HEK293 (cell line): Measurements from ENCODE around the gene SPACA5.
A peak's percentile ranks its signal among the peaks of the same experiment; 100 is the strongest.

Experiments
- ATF2 ChIP-seq: fragments of 450-650 bp; formaldehyde crosslinking; IDR thresholded peaks from 2 replicates; pipeline ENCODE4 v1.5.1; 2016; ENCODE audit warnings: missing biosample characterization, missing genetic modification characterization, low read depth
- HOXA7 ChIP-seq: sonication (generic); formaldehyde crosslinking; IDR thresholded peaks from 2 replicates; pipeline ENCODE4 v1.8.1; 2022; ENCODE audit warnings: missing genetic modification reagents, borderline replicate concordance
- MYNN ChIP-seq: fragments of 450-650 bp; formaldehyde crosslinking; IDR thresholded peaks from 2 replicates; pipeline ENCODE4 v1.5.1; 2016; ENCODE audit warnings: missing biosample characterization, missing genetic modification characterization, borderline replicate concordance
- OSR2 ChIP-seq: fragments of 450-650 bp; formaldehyde crosslinking; IDR thresholded peaks from 2 replicates; pipeline ENCODE4 v1.5.1; 2016; ENCODE audit warnings: missing biosample characterization, missing genetic modification characterization
- PRDM4 ChIP-seq: fragments of 450-650 bp; formaldehyde crosslinking; IDR thresholded peaks from 2 replicates; pipeline ENCODE4 v1.5.1; 2017; ENCODE audit warnings: missing biosample characterization, missing genetic modification characterization
- PRDM6 ChIP-seq: fragments of 450-650 bp; formaldehyde crosslinking; IDR thresholded peaks from 2 replicates; pipeline ENCODE4 v1.5.1; 2017; ENCODE audit warnings: missing biosample characterization, missing genetic modification characterization
- REPIN1 ChIP-seq: fragments of 450-650 bp; formaldehyde crosslinking; IDR thresholded peaks from 2 replicates; pipeline ENCODE4 v1.5.1; 2017; ENCODE audit warnings: missing biosample characterization, missing genetic modification characterization, low read depth
- SP2 ChIP-seq: fragments of 450-650 bp; formaldehyde crosslinking; IDR thresholded peaks from 2 replicates; pipeline ENCODE4 v1.5.1; 2016; ENCODE audit warnings: missing biosample characterization, missing genetic modification characterization
- SP7 ChIP-seq: fragments of 450-650 bp; formaldehyde crosslinking; IDR thresholded peaks from 2 replicates; pipeline ENCODE4 v1.5.1; 2016; ENCODE audit warnings: missing biosample characterization, missing genetic modification characterization
- YY2 ChIP-seq: fragments of 450-650 bp; formaldehyde crosslinking; IDR thresholded peaks from 2 replicates; pipeline ENCODE4 v1.5.1; 2016; ENCODE audit warnings: missing biosample characterization, missing genetic modification characterization
- ZBTB1 ChIP-seq: fragments of 450-650 bp; formaldehyde crosslinking; IDR thresholded peaks from 2 replicates; pipeline ENCODE4 v1.5.1; 2016; ENCODE audit warnings: missing biosample characterization, missing genetic modification characterization
- ZBTB10 ChIP-seq: fragments of 450-650 bp; formaldehyde crosslinking; IDR thresholded peaks from 2 replicates; pipeline ENCODE4 v1.5.1; 2016; ENCODE audit warnings: missing biosample characterization, missing genetic modification characterization
- ZBTB20 ChIP-seq: fragments of 450-650 bp; formaldehyde crosslinking; IDR thresholded peaks from 2 replicates; pipeline ENCODE4 v1.5.1; 2016; ENCODE audit warnings: missing biosample characterization, missing genetic modification characterization
- ZNF133 ChIP-seq: fragments of 450-650 bp; formaldehyde crosslinking; IDR thresholded peaks from 2 replicates; pipeline ENCODE4 v1.5.1; 2016; ENCODE audit warnings: missing biosample characterization, missing genetic modification characterization
- ZNF146 ChIP-seq: fragments of 450-650 bp; formaldehyde crosslinking; IDR thresholded peaks from 2 replicates; pipeline ENCODE4 v1.5.1; 2016; ENCODE audit warnings: missing biosample characterization, missing genetic modification characterization
- ZNF155 ChIP-seq: fragments of 450-650 bp; formaldehyde crosslinking; IDR thresholded peaks from 2 replicates; pipeline ENCODE4 v1.5.1; 2016; ENCODE audit warnings: missing biosample characterization, missing genetic modification characterization
- ZNF174 ChIP-seq: fragments of 450-650 bp; formaldehyde crosslinking; IDR thresholded peaks from 2 replicates; pipeline ENCODE4 v1.5.0; 2017; ENCODE audit warnings: missing biosample characterization, mild to moderate bottlenecking, missing genetic modification characterization
- ZNF223 ChIP-seq: fragments of 450-650 bp; formaldehyde crosslinking; IDR thresholded peaks from 2 replicates; pipeline ENCODE4 v1.5.1; 2016; ENCODE audit warnings: missing biosample characterization, missing genetic modification characterization
- ZNF23 ChIP-seq: fragments of 450-650 bp; formaldehyde crosslinking; IDR thresholded peaks from 2 replicates; pipeline ENCODE4 v1.5.1; 2016; ENCODE audit warnings: missing biosample characterization, missing genetic modification characterization, borderline replicate concordance
- ZNF280C ChIP-seq: fragments of 450-650 bp; formaldehyde crosslinking; IDR thresholded peaks from 2 replicates; pipeline ENCODE4 v1.5.1; 2016; ENCODE audit warnings: missing biosample characterization, missing genetic modification characterization
- ZNF433 ChIP-seq: fragments of 450-650 bp; formaldehyde crosslinking; IDR thresholded peaks from 2 replicates; pipeline ENCODE4 v1.5.1; 2016; ENCODE audit warnings: missing biosample characterization, missing genetic modification characterization, low read depth
- ZNF510 ChIP-seq: fragments of 450-650 bp; formaldehyde crosslinking; IDR thresholded peaks from 2 replicates; pipeline ENCODE4 v1.5.1; 2018; ENCODE audit warnings: mild to moderate bottlenecking, missing genetic modification characterization, missing biosample characterization; ENCODE audit not compliant: insufficient replicate concordance
- ZNF629 ChIP-seq: fragments of 450-650 bp; formaldehyde crosslinking; IDR thresholded peaks from 2 replicates; pipeline ENCODE4 v1.5.1; 2017; ENCODE audit warnings: missing biosample characterization, missing genetic modification characterization
- ZNF747 ChIP-seq: fragments of 450-650 bp; formaldehyde crosslinking; IDR thresholded peaks from 2 replicates; pipeline ENCODE4 v1.5.1; 2016; ENCODE audit warnings: missing biosample characterization, missing genetic modification characterization
- ZNF830 ChIP-seq: fragments of 450-650 bp; IDR thresholded peaks from 2 replicates; pipeline ENCODE4 v1.5.0; 2018; ENCODE audit warnings: missing biosample characterization, missing genetic modification characterization, low read depth, mild to moderate bottlenecking, moderate library complexity

The SPACA5 gene

GRCh38 chrX:48021026-48021900 lies 14.5 kb downstream of the SPACA5 start (continued):
- TF ChIP-seq ZBTB20 (peak; percentile 57; the same call in 1 of the 2 replicates), ZNF747 (no peak), ZNF629 (tag by site-specific recombination) (0 out of 2 replicates have a peak, but pooled peaks have one; percentile 22), YY2 (tag by site-specific recombination) (peak; percentile 91), ZNF133 (tag by site-specific recombination) (no peak), ZNF433 (tag by site-specific recombination) (no peak), MYNN (tag by site-specific recombination) (peak; percentile 75; the same call in 1 of the 2 replicates), ZNF146 (tag by site-specific recombination) (0 out of 2 replicates have a peak, but pooled peaks have one; percentile 10), PRDM4 (no peak), ZBTB10 (tag by site-specific recombination) (no peak), ZNF830 (no peak), REPIN1 (peak; percentile 45; the same call in 1 of the 2 replicates), SP7 (peak; percentile 67; the same call in 1 of the 2 replicates), ZNF174 (tag by site-specific recombination) (no peak), ZNF155 (no peak), OSR2 (tag by site-specific recombination) (no peak), HOXA7 (CRISPR knock-in tag) (no peak), ATF2 (tag by site-specific recombination) (no peak), ZNF510 (no peak), ZNF280C (tag by site-specific recombination) (no peak), ZNF223 (no peak), SP2 (tag by site-specific recombination) (peak; percentile 24; the same call in 1 of the 2 replicates), ZNF23 (no peak), PRDM6 (no peak), ZBTB1 (tag by site-specific recombination) (no peak)
- TF ChIP-seq, all 188 proteins: peak for 39
